ENCODE data around the gene HES7. TPM values are rescaled to one million over a fixed set of nuclear protein-coding genes. Genes with fewer than 3 reads are reported as not detected.

Gene HES7
- 0.91 and 1.2 TPM in 2 replicates for total RNA-seq (2014; rRNA removed; shearing (Covaris generic))

GRCh38 chr17:8123695-8124349, at the start of gene HES7:
Gene HES7 (minus strand): TSS chr17:8124106. CDS start chr17:8124084, 22 bp downstream.

DNA sequence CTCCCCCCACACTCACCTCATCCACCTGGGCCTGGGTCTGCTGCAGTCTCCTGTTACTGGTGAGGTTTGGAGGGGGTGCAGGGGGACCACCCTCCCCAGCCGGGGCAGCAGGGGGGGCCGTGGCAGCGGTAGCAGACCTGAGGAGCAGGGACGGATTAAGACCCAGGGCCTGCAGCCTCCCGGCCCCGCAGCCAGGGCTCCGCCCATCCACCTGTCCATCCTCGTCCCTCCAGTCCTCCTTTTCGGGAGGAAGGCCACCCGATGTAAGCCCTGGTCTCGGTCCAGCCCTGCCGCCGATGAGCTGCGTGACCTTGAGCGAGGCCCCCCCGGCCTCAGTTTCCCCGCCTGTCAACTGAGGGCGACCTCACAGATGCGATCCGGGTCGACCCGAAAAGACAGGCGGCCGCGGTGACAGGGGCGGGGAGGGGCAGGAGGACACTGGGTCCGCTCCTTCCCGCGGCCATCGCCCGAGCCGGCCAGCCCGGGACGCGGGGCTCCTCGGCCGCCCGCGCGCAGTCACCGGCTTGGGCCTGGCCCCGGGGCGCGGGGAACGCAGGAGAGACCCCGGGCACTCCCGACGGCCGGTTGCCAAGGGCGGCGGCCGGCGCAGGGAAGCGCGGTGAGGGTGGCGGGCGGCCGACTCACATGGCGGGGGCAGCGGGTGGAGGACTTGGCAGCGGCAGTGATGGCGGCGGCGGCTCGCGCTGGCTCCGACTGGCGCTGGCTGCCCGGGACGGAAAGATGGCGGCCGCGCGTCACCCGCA, 38.5 kb upstream of the HES7 start, which contains the start of gene VAMP2:
VAMP2 (minus strand) TSS at position 716 of the 764 bp plus-strand sequence; CDS start at position 647, 69 bp downstream.

GRCh38 chr17:8152112-8152775, 28.3 kb upstream of the HES7 start, which contains the start of gene PER1:
Gene PER1 (minus strand): TSS chr17:8152404. CDS start chr17:8150706, 1,698 bp downstream.

DNA sequence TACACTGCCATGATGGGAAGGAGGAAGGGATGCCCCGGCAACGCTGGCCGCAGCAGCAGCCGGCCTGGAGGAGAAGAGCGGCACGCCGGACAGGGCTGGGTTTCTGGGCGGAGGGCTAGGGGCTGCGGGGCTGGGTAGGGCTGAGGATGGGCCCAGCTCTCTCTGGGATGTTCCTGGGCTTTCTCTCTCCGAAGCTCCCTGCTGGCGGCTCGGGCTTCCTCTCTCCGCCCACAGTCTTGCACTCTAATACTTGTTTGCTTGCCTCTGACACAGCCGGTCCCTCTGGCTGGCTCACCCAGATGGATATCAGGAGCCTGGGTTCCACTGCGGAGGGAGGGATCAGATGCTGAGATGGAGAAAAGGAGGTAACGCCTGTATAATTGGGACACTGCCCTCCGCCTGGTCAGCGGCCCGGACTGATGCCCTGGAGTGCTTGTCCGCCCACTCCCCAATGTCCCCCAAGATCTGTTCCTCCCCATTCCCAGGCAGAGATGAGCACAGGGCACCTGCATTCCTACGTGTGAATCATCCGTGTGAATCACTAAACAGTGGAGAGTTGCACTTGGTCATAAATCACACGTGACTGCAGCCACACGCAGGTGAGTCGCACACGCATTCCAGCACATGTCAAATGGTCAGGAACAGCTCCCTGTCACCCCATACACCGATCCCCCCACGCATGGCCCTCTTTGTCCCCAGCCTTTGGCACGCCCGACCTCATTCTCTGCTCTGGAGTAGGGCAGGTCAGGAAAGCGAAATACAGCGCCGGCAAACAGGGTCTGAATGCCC, 5.7 kb downstream of the HES7 start, which contains the start of gene ALOXE3:
ALOXE3 (minus strand) TSS at position 535 of the 789 bp plus-strand sequence; CDS start at position 11, 524 bp downstream.

GRCh38 chr17:8087075-8087951, 36.6 kb downstream of the HES7 start, which contains the start of gene ALOX12B:
Gene ALOX12B (minus strand): TSS chr17:8087716. CDS start chr17:8087442, 274 bp downstream.

Small RNA genes lying within 50 kb of the gene (small RNA-seq; reads per million reads assigned to genes)
- not detected for gene MIR4314

Other genes starting within 250 kb of the HES7 start
- 77.9 and 83.9 TPM in 2 replicates for gene CHD3, start 235.3 kb downstream of the HES7 start, total RNA-seq (2014; rRNA removed; shearing (Covaris generic))
- gene RNF227, start 207.8 kb downstream of the HES7 start, total RNA-seq (2014; rRNA removed; shearing (Covaris generic)), result 3.0 and 4.1 TPM in 2 replicates
- 2.0 and 4.4 TPM in 2 replicates for gene KCNAB3, start 194.2 kb downstream of the HES7 start, total RNA-seq (2014; rRNA removed; shearing (Covaris generic))
- gene TRAPPC1, start 192.2 kb downstream of the HES7 start, total RNA-seq (2014; rRNA removed; shearing (Covaris generic)), result 38.9 and 39.0 TPM in 2 replicates
- 22.0 and 34.0 TPM in 2 replicates for gene CNTROB, start 191.9 kb downstream of the HES7 start, total RNA-seq (2014; rRNA removed; shearing (Covaris generic))
- gene GUCY2D, start 121.5 kb downstream of the HES7 start, total RNA-seq (2014; rRNA removed; shearing (Covaris generic)), result not detected in 2 replicates
- 0.26 and 0.32 TPM in 2 replicates for gene ALOX15B, start 85.0 kb downstream of the HES7 start, total RNA-seq (2014; rRNA removed; shearing (Covaris generic))
- gene ALOX12B, start 36.4 kb downstream of the HES7 start, total RNA-seq (2014; rRNA removed; shearing (Covaris generic)), result 0.19 and 0.94 TPM in 2 replicates
- gene ALOXE3, start 5.6 kb downstream of the HES7 start, total RNA-seq (2014; rRNA removed; shearing (Covaris generic)), result not detected in 2 replicates
- gene PER1, start 28.3 kb upstream of the HES7 start, total RNA-seq (2014; rRNA removed; shearing (Covaris generic)), result 27.1 and 44.5 TPM in 2 replicates
- 9.0 and 10.5 TPM in 2 replicates for gene VAMP2, start 38.8 kb upstream of the HES7 start, total RNA-seq (2014; rRNA removed; shearing (Covaris generic))
- gene TMEM107, start 52.3 kb upstream of the HES7 start, total RNA-seq (2014; rRNA removed; shearing (Covaris generic)), result 22.0 and 23.0 TPM in 2 replicates
- gene BORCS6, start 66.1 kb upstream of the HES7 start, total RNA-seq (2014; rRNA removed; shearing (Covaris generic)), result 5.3 and 8.0 TPM in 2 replicates
- 114 and 116 TPM in 2 replicates for gene AURKB, start 86.5 kb upstream of the HES7 start, total RNA-seq (2014; rRNA removed; shearing (Covaris generic))
- 9.3 and 9.8 TPM in 2 replicates for gene CTC1, start 124.0 kb upstream of the HES7 start, total RNA-seq (2014; rRNA removed; shearing (Covaris generic))
- gene PFAS, start 125.2 kb upstream of the HES7 start, total RNA-seq (2014; rRNA removed; shearing (Covaris generic)), result 86.5 and 96.7 TPM in 2 replicates
- 26.8 and 34.2 TPM in 2 replicates for gene RANGRF, start 164.6 kb upstream of the HES7 start, total RNA-seq (2014; rRNA removed; shearing (Covaris generic))
- gene SLC25A35, start 171.3 kb upstream of the HES7 start, total RNA-seq (2014; rRNA removed; shearing (Covaris generic)), result 1.9 and 3.1 TPM in 2 replicates
- gene ARHGEF15, start 186.1 kb upstream of the HES7 start, total RNA-seq (2014; rRNA removed; shearing (Covaris generic)), result not detected in 2 replicates
- gene ODF4, start 215.7 kb upstream of the HES7 start, total RNA-seq (2014; rRNA removed; shearing (Covaris generic)), result not detected in 2 replicates

Data from A375 (cell line).